ENCODE data around the gene MVP. TPM values are rescaled to one million over a fixed set of nuclear protein-coding genes. Genes with fewer than 3 reads are reported as not detected.

Gene MVP
- 320 and 330 TPM in 2 replicates for total RNA-seq

GRCh38 chr16:29820271-29820701 is at the start of gene MVP:
Gene MVP, plus strand, starts transcription at chr16:29820462. Its CDS starts 10,088 bp downstream, at chr16:29830550.

DNA sequence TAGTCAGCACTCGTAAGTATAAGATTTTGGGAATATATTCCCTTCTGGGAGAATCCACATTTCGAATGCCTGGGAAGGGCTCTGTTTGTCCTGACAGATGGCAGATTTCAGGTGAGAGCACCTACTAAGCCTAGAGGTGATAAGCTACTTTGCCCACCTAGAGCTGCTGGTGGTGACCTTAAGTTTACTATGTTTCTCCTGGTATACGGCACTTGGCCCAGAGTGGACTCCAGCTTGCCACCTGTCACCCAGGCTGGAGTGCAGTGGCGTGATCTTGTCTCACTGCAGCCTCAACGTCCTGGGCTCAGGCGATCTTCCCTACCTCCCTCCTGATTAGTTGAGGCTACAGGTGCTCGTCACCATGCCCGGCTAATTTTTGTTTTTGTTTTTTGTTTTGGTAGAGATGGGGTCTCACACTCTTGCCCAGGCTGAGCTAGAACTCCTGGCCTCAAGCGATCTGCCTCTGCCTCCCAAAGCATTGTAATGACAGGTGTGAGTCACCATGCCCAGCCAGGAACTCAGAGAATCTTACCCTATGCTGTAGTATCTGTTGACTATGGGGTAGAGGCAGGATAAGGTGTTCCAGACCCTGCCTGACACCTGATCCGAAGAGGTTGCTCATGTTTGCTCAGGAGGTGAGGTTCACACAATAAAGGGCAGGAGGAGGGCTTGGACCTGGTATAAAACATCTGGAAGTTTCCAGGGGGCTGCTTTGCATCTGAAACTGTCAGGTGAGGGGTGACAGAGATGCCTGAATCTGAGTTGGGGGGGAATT is 42.5 kb upstream of the MVP start, which contains the start of gene ZG16:
Gene ZG16 (plus strand): TSS at position 681 of the 775 bp plus-strand sequence. CDS start 1,011 bp downstream, outside the sequence.

GRCh38 chr16:29790183-29790948 is 29.9 kb upstream of the MVP start, which contains the start of gene KIF22:
Gene KIF22, plus strand, starts transcription at chr16:29790751. Its CDS starts 9 bp downstream, at chr16:29790760.

GRCh38 chr16:29806099-29806579 is 14.1 kb upstream of the MVP start, which contains the start of gene MAZ:
Gene MAZ, plus strand, starts transcription at chr16:29806529. Its CDS starts 173 bp downstream, at chr16:29806702.

GRCh38 chr16:29811896-29812665 is 8.2 kb upstream of the MVP start, which contains the start of gene PRRT2:
Gene PRRT2, plus strand, starts transcription at chr16:29812193. Its CDS starts 862 bp downstream, at chr16:29813055.

DNA sequence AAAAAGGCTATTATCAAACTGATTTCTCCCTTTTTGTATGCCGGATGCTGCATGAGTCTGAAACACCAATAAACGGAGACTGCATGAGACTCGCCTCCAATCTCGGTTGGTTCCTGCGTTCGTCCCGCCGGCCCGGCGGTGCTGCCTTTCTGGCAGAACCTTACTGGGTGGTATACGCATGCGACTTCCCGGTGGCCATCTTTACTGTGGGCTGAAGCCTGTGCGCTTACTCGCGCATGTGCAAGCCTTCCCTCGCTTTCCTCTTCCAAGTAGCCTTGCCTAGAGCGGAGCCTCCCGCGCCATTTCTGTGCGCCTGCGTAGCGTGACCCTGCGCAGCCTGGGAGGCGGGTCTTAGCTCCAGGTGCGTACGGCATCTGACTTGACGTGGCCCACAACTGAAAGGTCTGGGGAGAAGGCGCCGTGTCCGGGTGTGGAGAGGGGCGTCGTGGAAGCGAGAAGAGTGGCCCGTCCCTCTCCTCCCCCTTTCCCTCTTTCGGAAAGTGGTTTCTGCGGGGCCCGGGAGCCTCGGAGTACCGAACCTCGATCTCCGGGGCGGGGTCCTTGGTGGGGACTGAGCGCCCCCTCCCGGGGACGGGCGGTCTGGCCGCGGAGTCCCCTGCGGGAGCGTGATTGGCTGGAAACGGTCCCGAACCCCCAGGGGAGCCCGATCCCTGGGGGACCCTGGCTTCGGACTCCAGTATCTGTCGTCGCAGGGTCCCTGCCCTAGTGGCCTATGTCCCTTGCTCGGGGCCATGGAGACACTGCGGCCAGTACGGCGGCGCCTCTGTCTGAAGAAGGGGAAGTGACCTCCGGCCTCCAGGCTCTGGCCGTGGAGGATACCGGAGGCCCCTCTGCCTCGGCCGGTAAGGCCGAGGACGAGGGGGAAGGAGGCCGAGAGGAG is 4.2 kb upstream of the MVP start, which contains the start of gene PAGR1:
Gene PAGR1 (plus strand): TSS at position 360 of the 901 bp plus-strand sequence. CDS start 374 bp downstream, at position 734.

GRCh38 chr16:29862884-29863668 is 42.8 kb downstream of the MVP start, which contains the start of gene CDIPT:
Gene CDIPT, minus strand, starts transcription at chr16:29863226. Its CDS starts 369 bp downstream, at chr16:29862857.

Other genes starting within 250 kb of the MVP start
- not detected in 2 replicates for gene SPN, start 157.2 kb upstream of the MVP start, total RNA-seq
- gene QPRT, start 141.3 kb upstream of the MVP start, total RNA-seq = not detected in 2 replicates
- gene C16orf54, start 74.5 kb upstream of the MVP start, total RNA-seq = not detected in 2 replicates
- not detected in 2 replicates for gene ZG16, start 42.2 kb upstream of the MVP start, total RNA-seq
- 67.1 and 77.1 TPM in 2 replicates for gene KIF22, start 29.7 kb upstream of the MVP start, total RNA-seq
- 138 and 171 TPM in 2 replicates for gene MAZ, start 13.9 kb upstream of the MVP start, total RNA-seq
- gene PRRT2, start 8.3 kb upstream of the MVP start, total RNA-seq = not detected in 2 replicates
- 34.6 and 37.6 TPM in 2 replicates for gene PAGR1, start 4.3 kb upstream of the MVP start, total RNA-seq
- 78.5 and 87.1 TPM in 2 replicates for gene CDIPT, start 42.8 kb downstream of the MVP start, total RNA-seq
- gene SEZ6L2, start 79.1 kb downstream of the MVP start, total RNA-seq = 0.27 and 0.74 TPM in 2 replicates
- 0.07 and 0.34 TPM in 2 replicates for gene ASPHD1, start 80.0 kb downstream of the MVP start, total RNA-seq
- gene KCTD13, start 105.8 kb downstream of the MVP start, total RNA-seq = 6.9 and 10.1 TPM in 2 replicates
- 145 and 159 TPM in 2 replicates for gene TMEM219, start 141.6 kb downstream of the MVP start, total RNA-seq
- 72.7 and 73.7 TPM in 2 replicates for gene TAOK2, start 153.4 kb downstream of the MVP start, total RNA-seq
- 12.1 and 19.0 TPM in 2 replicates for gene HIRIP3, start 175.2 kb downstream of the MVP start, total RNA-seq
- gene INO80E, start 175.8 kb downstream of the MVP start, total RNA-seq = 86.9 and 128 TPM in 2 replicates
- gene DOC2A, start 190.6 kb downstream of the MVP start, total RNA-seq = 0.39 TPM in 1 of 2 replicates, not detected in the other
- not detected in 2 replicates for gene C16orf92, start 202.7 kb downstream of the MVP start, total RNA-seq
- gene TLCD3B, start 210.8 kb downstream of the MVP start, total RNA-seq = 0.34 TPM in 1 of 2 replicates, not detected in the other
- gene ALDOA, start 245.3 kb downstream of the MVP start, total RNA-seq = 1,206 and 1,287 TPM in 2 replicates

All from mammary microvascular endothelial cell (primary cell).